Erythroblast (primary cell): Measurements from ENCODE around the gene EIF3D.

ENCODE experiments used
- DNase-seq, 2 experiments: peaks; one replicate each; lab custom pipeline; 2025; lab: John Stamatoyannopoulos, UW
- GATA1 ChIP-seq: IDR thresholded peaks from 2 replicates; pipeline ENCODE4 v1.6.1; 2011; ENCODE audit warnings: low read depth, mild to moderate bottlenecking, control low read depth, low read length, moderate library complexity
- POLR2A ChIP-seq: IDR thresholded peaks from 2 replicates; pipeline ENCODE4 v1.6.1; 2011; ENCODE audit warnings: mild to moderate bottlenecking, low read length

EIF3D gene

DNA sequence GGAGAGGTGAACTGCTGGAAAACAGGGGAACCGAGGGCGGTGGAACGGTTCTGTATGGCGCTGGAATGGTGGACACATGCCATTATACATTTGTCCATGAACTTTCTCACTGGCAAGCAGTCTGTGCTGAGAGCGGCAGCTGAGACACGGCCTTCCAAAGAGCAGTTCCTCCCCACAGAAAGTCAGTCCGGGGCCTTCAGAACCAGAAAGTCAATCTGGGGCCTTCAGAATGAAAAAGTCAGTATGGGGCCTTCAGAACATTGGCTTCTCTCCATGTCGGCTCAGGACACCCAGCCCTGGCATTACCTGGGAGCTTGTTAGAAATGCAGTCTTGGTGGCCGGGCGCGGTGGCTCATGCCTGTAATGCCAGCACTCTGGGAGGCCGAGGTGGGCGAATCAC lies 56.3 kb downstream of the EIF3D start:
- DNase-seq = no peak
- TF ChIP-seq GATA1 (no peak), POLR2A (no peak)

DNA sequence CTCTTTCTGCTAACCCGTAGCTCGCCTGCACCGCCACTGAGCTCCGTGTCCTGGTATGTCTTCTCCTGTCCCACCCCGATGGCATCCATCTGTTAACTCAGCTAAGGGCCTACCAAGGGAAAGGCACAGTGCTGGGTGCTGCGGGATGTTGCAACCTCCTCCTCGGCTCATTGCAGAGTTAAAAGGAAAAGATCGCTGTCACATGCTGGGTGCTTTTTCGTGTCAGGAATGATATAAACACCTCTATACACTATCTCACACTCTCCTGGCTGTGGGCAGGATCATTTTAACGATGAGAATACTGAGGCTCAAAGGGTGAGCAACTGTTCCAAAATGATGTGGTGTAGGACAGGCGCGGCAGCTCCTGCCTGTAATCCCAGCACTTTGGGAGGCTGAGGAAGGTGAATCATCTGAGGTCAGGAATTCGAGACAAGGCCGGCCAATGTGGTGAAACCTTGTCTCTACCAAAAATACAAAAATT lies 57.6 kb downstream of the EIF3D start:
- TF ChIP-seq POLR2A (peak; percentile 9), GATA1 (no peak)
- no peak for DNase-seq

DNA sequence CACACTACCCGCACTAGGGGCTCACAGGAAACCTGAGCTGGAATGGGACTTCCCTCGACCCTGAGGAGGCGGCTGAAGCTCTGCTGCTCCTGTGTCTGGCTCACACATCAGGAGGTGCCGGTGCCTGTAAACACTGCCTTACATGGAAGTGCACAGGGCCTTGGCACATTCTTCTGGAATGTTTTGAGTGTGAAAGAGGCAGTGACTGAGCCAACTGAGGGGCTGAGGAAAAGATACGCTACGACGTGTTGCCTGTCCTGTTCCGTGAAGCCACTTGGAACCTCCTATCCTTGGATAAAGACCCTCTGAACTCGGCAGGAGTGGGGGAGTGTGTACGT lies 58.0 kb downstream of the EIF3D start:
- no peak for DNase-seq
- TF ChIP-seq POLR2A (peak; percentile 28), GATA1 (no peak)

DNA sequence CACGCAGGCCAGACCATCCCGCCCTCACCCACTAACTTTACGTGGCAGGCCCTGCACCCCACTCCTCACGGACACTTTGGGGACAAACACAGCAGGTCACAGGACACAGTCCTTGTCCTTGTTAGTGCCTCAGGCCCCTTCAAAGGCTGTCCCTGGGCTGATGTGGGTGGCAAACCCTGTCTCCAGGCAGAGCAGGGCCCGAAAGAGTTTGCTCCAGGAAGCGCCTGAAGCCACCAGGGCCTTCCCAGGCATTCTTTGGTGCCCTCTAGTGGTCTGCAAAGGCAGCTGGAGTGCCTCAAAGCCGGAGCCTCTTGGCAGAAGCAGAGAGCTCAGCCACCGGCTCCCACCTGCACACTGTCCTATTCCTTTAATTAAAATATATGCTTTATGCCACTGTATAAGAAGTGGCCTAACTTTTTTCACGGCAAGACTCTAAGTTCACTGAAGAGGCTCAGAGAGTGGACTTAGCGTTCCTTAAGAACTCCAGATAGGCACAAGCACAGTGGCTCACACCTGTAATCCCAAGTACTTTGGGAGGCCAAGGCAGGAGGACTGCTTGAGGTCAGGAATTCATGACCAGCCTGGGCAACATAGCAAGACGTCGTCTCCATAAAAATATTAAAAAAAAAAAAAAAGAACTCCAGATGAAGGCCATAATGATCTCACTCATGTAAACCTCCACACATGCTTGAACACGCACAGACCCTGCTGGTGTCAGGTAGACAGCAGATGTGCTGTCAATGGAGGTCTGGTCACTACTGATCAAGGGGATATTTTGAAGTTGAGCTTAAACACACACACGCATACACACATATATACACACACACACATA lies 58.6 kb downstream of the EIF3D start:
- peak; percentile 84 to 91 for DNase-seq
- TF ChIP-seq POLR2A (no peak), GATA1 (no peak)

DNA sequence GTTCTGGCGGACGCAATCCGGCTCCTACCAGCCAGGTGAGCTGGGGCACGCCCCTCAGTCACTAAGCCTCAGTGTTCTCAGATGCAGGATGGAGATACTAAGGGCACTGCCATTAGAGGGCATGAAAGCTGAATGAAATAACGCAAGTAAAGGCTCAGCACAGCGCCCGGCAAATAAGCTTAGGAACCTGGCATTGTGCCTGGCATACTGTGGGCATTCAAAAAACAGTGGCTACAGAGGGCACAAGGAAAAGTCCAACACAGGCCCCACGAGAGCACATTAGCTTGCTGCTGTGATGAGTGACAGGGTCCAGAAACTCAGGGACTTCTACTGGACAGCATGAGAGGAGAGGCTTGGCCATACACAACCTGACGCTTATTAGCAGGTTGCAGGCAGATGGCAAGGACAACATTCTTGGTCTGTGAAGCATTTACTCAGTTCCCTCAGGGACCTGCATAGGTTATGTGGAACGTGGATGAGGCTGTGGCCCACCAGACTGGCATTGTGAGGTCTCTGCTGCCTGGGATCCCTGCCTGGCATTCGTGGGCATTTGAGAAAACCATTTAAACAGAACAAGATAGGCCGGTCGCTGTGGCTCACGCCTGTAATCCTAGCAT lies 59.8 kb downstream of the EIF3D start:
- no peak for TF ChIP-seq GATA1
- no peak for TF ChIP-seq POLR2A
- DNase-seq = no peak

DNA sequence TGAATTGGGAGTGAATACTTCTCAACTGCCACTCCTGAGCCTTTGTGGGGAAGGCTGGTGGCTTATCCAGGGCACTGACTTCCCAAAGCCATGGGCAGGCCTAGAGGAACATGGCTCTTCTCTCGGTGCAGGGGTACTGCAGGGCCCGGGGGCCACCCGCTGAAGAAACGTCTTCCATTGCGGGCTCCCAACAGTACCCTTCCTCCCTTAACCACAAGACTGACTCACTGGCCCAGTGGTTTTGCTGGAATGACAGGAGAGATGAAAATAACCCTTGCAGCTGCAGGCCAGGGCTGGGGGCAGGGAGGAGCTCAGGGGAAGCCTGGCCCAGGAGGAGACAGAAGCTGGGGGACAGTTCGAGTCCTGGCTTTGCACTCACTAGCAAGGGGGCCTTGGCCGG lies 61.0 kb downstream of the EIF3D start:
- DNase-seq = no peak
- TF ChIP-seq GATA1 = no peak
- TF ChIP-seq POLR2A = no peak

DNA sequence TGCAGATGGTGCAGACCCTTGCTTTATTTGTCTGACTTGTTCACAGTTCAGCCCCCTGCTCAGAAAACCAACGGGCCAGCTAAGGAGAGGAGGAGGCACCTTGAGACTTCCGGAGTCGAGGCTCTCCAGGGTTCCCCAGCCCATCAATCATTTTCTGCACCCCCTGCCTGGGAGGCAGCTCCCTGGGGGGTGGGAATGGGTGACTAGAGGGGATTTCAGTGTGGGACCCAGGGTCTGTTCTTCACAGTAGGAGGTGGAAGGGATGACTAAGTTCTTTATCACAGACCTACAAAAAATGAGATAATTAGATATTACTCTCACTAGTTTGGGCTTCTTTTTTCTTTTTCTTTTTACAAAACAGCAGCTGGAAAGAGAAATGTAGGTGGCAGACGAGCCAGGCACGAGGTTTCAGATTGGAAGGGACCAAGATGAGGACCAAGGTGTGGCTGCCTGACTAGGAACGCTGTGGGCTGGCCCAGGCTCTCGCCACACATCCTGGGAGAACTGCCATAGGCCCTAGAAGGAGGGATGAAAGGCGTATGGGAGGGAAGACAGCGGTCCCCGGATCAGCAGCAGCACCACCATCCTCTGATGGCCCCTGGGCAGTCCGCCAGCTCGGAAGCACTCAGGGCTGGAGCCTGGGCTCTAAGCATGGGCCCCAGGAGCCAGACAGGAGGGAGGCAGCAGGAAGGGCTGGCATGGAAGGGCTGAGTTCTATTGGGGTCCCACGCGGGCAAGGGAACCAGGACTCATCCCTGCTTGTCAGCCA lies 61.7 kb downstream of the EIF3D start:
- no peak for DNase-seq
- TF ChIP-seq POLR2A (no peak), GATA1 (no peak)

DNA sequence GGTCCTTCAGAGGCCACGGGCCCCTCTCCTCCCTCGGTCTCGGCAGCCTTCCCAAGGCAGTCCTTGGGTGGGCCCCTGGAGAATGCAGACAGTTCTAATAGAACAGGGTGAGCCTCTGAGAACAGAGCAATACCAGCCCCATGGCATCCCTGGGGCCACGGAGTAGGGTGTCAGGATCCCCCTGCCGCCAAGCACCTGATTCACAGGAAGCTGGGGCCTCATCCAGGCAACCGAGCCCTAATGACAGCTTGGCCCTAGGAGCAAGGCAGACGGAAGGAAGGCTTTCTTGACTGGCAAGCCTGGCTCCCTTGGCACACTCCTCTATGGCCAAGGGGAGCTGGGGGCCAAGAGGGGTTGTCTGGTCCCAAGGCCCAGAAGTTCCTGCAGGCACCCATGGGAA lies 62.7 kb downstream of the EIF3D start:
- no peak for DNase-seq
- no peak for TF ChIP-seq GATA1
- TF ChIP-seq POLR2A = no peak

DNA sequence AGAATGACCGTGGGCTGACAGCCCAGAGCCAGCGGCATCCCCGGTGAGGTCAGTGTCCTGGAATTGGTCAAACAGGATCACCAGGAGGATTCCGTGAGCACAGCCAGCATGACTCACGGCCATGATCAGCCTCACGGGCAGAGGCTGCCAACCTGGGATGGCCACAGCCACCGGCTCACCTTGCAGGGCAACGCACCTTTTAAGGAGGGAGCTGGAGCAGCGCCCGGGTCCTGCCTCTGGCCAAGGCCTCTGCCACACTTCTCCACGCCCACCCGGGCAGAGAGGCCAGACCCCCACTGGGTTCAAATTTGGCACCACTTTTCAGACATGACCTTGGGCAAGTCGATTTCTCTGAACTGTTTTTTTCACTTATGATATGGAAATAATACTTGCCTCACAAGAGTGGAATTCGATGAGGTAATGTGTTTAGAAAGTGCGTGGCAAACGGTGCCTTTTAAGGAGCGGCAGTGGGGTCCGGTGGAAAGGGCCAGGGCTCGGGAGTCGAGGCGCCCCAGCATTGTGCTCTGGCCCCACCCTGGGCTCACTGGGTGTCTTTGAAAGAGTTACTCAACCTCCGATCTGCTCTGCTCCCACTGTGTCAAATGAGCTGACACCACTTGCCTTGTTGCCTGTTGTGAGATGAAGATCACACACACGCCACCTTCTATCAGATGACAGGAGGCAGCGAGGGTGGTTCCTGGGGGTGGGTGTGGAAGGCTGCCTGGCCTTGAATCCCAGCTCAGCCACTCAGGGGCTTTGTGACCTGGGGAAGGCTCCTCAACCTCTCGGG lies 63.5 kb downstream of the EIF3D start:
- TF ChIP-seq GATA1 (no peak), POLR2A (no peak)
- DNase-seq = no peak

DNA sequence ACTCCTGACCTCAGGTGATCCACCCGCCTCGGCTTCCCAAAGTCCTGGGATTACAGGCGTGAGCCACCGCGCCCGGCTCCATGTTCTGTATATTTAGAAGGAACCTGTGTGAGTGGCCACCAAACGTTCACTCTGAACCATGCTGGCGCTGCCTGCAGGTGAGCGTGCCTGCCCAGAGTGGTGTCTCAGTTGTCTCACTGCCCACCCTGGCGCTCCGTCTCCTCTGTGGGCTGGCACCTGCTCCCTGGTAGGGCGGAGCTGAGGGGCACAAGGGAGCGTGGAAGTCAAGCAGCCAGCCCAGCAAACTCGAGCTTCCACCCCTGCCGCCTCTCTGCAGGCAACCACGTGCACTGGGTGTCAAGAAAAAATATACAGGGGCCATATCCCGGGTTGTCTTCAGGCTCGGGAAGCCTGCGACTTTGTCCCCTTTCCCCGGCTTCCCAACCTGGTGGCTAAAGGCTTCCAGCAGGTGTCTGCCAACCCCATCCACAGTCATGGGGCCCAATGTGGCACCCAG lies 64.2 kb downstream of the EIF3D start:
- DNase-seq = no peak
- TF ChIP-seq GATA1 (no peak), POLR2A (no peak)

DNA sequence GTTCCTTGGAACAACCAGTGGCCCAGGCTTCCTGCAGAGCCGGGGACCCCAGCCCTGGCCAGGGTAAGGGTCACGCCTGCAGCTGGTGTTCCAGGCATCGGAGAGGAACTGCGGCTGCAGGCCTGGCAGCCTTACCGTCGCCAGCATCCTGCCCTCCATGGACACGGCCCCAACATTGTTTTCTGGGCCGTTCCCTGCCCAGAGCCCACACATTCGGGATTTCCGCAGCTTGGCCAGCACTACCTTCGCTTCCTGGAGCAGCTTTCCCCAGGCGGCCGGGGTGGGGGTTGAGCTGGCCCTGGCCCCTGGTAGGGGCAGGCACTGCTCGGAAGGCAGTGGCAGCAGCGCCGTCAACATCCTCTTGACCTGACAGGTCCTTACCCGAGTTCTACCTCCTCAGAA lies 65.2 kb downstream of the EIF3D start:
- TF ChIP-seq GATA1 (no peak), POLR2A (no peak)
- no peak for DNase-seq

DNA sequence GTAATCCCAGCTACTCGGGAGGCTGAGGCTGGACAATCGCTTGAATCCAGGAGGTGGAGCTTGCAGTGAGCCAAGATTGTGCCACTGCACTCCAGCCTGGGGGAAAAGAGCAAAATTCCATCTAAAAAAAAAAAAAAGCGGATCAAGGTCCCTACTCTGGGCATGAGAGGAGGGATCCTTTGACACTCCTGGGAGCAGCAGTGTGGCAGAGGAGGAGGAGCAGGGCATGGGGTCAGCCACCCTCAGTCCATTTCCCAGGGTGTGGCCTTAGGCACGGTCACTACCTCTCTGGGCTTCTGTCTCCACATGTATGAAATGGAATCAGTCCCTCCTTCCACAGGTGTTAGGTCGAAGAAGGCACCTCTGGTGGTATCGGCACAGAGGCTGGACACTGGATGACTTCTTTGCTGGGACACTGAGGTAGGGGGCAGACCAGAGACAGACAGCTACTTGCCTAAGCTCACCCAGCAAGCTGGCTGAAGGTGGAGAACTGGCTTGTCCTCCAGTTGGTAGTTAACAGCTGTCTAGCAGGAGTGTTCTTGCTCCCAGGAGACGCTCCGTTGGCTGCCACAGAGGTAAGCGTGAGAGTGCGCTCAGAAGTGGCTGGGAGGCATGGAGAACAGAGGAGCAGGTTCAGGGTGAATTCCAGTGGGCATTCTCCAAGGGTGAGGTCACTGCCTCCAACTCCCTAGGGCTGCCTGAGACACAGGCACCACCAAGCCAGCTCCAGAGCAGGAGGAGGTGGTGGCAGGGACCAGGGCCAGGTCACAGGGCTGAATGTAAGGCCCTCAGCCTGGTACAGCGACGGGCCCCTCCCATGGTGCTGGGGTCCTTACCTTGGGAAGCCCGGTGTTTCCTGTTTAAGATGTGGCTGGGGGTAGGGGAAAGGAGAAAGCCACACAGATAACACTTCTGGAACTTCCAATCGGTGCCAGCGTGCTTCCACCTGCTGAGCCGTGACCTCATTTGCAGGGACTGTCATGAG lies 67.0 kb downstream of the EIF3D start:
- TF ChIP-seq POLR2A = no peak
- no peak for TF ChIP-seq GATA1
- no peak for DNase-seq
